VCaP (cell line): Measurements from ENCODE around the gene ZCCHC8.
"Not testable (repeated sequence)": the region's sequence is repeated elsewhere in the genome, so short reads cannot be mapped to it uniquely, and the experiment has no call there.

Experiments
- H3K27ac ChIP-seq: fragments of 450-650 bp; 2 replicates; pipeline ENCODE4 v1.5.1; 2017
- TF ChIP-seq, protein P1 (sequence below): fragments of 450-650 bp; conservative IDR thresholded peaks from 2 replicates; pipeline ENCODE4 v1.5.1; 2017; ENCODE audit warnings: mild to moderate bottlenecking, moderate library complexity

The ZCCHC8 gene

DNA sequence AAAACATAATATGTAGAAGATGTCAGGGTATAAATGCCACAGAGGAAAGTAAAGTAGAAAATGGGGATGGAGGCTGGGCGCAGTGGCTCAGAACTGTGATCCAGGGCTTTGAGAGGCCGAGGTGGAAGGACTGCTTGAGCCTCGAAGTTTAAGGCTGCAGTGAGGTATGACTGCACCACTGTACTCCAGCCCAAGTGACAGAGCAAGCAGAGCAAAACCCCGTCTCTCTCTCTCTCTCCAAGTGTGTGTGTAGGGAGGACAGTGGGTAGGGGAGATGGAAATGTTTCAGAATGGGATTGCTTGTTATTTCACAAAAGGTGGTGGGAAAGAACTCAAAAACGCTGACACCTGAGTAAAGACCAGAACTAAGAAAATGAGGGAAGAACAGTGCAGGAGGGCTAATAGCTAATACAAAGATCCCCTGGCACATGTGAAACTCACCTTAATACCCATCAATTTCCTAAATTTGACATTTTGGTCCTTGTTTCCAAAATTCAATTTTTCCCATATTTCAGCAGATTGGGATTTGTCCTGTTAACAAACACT, 5.7 kb upstream of the ZCCHC8 start:
- TF ChIP-seq, protein P1, sequence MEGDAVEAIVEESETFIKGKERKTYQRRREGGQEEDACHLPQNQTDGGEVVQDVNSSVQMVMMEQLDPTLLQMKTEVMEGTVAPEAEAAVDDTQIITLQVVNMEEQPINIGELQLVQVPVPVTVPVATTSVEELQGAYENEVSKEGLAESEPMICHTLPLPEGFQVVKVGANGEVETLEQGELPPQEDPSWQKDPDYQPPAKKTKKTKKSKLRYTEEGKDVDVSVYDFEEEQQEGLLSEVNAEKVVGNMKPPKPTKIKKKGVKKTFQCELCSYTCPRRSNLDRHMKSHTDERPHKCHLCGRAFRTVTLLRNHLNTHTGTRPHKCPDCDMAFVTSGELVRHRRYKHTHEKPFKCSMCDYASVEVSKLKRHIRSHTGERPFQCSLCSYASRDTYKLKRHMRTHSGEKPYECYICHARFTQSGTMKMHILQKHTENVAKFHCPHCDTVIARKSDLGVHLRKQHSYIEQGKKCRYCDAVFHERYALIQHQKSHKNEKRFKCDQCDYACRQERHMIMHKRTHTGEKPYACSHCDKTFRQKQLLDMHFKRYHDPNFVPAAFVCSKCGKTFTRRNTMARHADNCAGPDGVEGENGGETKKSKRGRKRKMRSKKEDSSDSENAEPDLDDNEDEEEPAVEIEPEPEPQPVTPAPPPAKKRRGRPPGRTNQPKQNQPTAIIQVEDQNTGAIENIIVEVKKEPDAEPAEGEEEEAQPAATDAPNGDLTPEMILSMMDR: no peak

DNA sequence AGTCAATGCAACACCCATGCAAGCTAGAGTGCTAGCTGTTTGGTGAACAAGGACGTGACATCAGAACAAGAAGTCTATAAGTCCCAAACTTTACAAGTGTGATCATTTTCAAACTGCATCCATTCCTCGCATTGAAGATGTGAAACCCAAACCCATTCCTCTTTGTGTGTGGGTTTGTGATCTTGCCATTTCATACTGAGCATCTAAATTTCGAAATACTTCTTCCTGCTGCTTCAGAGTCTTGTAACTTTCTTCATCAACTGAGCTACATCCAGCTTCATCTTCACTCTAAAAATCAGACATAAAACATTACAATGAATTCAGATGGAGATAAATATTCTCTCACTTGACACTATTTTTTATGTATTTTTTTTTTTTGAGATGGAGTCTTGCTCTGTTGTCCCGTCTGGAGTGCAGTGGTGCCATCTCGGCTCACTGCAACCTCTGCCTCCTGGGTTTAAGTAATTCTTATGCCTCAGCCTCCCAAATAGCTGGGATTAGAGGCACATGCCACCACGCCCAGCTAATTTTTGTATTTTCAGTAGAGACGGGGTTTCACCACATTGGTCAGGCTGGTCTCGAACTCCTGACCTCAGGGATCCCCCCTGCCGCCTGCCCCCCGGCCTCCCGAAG, 4.8 kb upstream of the ZCCHC8 start:
- TF ChIP-seq, protein P1: no peak
- H3K27ac ChIP-seq: no peak overlapping the region

More for the DNA sequence above, 5.7 kb upstream of the ZCCHC8 start:
- H3K27ac ChIP-seq: no peak overlapping the region

DNA sequence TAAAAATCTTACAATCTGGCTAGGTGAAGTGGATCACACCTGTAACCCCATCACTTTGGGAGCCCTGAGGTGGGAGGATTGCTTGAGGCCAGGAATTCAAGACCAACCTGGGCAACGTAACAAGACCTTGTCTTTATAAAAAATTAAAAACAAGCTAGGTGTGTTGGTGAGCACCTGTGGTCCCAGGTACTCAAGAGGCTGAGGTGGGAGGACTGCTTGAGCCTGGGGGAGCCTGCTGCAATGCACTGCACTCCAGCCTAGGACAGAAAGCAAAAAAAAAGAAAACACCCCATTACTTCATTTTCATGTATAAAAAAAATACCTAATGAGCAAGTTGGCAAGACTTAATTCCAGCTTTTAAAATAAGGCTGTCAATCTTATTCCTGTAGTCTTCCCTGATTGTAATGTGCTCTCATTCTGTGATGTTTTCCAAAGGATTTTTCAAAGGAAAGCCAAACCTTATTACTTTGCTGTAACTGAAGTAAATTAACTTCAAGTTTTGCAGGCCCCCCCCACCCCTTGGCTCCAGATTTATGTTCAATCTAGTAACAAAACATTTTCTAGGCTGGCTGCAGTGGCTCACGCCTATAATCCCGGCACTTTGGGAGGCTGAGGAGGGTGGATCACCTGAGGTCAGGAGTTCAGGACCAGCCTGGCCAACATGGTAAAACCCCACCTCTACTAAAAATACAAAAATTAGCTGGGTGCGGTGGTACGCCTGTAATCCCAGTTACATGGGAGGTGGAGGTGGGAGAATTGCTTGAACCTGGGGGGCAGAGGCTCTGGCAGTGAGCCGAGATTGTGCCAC, 3.3 kb upstream of the ZCCHC8 start:
- H3K27ac ChIP-seq: no peak overlapping the region
- TF ChIP-seq, protein P1: no peak

DNA sequence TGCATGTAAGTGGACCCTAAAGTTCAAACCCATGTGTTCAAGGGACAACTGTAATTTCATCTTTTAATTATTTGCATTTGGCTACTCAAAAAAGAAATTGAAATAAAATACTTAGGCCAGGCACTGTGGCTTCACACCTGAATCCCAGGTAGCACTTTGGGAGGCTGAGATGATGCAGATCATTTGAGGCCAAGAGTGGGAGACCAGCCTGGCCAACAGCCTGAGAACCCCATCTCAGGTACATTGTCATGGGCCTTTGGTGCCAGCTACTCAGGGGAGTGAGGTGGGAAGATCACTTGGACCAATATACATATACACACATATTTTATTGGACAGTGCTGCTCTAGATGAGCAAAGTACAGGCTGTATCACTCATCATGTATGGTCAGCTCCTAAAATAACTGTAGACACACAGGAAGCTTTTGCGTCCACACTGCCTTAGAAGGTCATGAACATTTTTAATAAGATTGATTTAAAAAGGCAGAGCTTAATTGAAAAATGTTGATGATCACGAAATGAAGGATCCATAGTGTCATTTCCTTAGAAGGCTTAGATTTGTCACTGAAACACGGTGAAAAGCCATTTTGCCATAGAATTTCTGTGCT, 2.5 kb upstream of the ZCCHC8 start:
- H3K27ac ChIP-seq: no peak overlapping the region
- TF ChIP-seq, protein P1: no peak

DNA sequence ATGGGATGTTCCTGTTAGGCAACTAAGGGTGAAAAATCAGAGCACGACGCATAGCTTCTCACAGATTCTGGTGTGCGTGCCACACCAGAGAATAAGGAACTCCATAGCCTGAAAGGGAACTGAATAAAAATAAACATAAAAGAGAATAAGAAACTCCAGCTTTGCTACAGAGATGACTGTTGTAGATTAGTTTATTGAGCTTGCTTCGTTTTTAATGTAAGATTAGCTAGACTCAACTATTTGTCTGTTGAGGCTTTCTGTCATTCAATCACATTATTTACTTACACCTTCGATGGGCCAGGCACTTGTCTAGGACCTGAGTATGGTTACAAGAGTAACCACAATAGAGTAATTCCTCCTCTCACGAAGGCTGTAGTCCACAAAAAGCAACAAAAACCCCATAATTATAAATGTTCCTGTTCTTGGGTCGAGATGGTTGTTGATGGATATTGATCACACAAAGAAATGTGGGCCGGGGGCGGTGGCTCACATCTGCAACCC, 807 bp upstream of the ZCCHC8 start:
- TF ChIP-seq, protein P1: no peak
- H3K27ac ChIP-seq: peak overlapping the region; percentile 98

DNA sequence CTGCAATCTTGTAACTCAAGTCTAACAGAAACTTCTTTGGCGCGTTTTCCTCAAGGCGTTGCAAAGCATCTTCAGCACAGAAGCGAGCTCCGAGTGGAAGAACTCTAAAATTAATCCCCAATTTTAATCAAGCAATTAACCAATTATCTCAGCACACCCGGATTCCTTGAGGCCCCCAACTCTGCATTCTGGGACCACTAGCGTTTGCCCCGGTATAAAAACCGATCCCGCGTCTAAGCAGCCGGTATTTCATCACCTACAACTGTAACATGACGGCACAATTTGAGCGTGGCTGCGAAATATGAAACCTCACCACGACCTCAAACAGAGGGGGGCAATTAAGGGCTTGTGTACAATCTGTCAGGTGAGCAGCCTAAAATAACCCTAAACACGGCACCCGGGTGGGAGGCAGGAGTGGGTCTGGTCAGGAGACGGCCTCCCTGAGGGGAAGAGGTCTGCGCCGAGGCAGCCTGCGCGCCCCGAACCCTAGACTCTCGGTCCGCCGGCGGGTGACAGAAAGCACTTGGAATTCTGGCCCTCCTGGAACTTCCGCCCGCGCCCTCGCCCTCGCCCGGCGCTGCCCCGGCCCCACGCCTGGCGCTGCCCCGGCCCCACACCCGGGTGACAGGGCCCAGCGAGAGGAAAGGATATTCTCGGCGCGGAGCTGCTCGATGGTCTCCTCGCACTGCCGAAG, 594 bp downstream of the ZCCHC8 start:
- peak overlapping the region; percentile 98 for H3K27ac ChIP-seq
- TF ChIP-seq, protein P1: no peak

DNA sequence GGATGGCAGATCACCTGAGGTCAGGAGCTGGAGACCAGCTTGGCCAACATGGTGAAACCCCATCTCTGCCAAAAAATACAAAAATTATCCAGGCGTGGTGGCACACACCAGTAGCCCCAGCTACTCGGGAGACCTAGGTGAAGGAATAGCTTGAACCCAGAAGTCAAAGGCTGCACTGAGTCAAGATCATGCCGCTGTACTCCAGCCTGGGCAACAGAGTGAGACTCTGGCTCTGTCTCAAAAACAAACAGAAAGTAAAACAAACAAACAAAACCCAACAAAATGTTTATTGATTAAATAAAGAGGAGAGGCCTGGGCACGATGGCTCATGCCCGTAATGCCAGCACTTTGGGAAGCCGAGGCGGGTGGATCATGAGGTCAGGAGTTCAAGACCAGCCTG, 5.5 kb downstream of the ZCCHC8 start:
- TF ChIP-seq, protein P1: no peak
- no peak overlapping the region for H3K27ac ChIP-seq

DNA sequence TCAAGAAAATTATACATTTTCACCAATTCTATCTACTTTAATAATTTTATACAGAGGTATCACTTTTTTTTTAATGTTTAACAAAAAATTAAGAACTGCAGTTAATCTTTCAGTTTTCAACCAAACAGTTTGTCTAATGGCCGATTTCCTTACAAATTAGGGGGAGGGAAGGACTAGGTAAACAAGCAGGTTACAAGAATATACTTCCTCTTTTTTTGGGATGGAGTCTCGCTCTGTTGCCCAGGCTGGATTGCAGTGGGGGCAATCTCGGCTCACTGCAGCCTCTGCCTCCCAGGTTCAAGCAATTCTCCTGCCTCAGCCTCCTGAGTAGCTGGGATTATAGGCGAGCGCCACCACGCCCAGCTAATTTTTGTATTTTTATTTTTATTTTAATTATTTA, 7.5 kb downstream of the ZCCHC8 start:
- H3K27ac ChIP-seq: not testable (repeated sequence)
